PFSK-1 (cell line): ENCODE data around the gene FBXO47.

ENCODE experiments used
- FOXP2 ChIP-seq: optimal IDR thresholded peaks from 2 replicates; pipeline ENCODE3; 2011; ENCODE audit warnings: borderline replicate concordance, control low read depth, inconsistent platforms; ENCODE audit not compliant: insufficient read depth; ENCODE audit errors: extremely low read length, extremely low read depth
- POLR2AphosphoS5 ChIP-seq: IDR thresholded peaks from 2 replicates; pipeline ENCODE4 v1.6.1; 2012; ENCODE audit warnings: low read depth, mild to moderate bottlenecking, control low read depth, low read length, moderate library complexity
- SIN3A ChIP-seq: IDR thresholded peaks from 2 replicates; pipeline ENCODE4 v1.6.1; 2012; ENCODE audit warnings: mild to moderate bottlenecking, low read length, moderate library complexity, borderline replicate concordance; ENCODE audit not compliant: insufficient read depth
- TAF1 ChIP-seq: IDR thresholded peaks from 2 replicates; pipeline ENCODE4 v1.6.1; 2012; ENCODE audit warnings: low read length, control low read depth, borderline replicate concordance; ENCODE audit not compliant: insufficient read depth
- TF ChIP-seq, protein P1 (sequence below), 2 experiments: IDR thresholded peaks; 2 replicates each; pipeline versions ENCODE4 v1.6.1 to v1.8.0; 2011 to 2012; ENCODE audit warnings: low read depth in 2 of 2, low read length in 2 of 2, control low read depth in 1 of 2, inconsistent platforms in 1 of 2, mild to moderate bottlenecking in 1 of 2, moderate library complexity in 1 of 2; ENCODE audit not compliant: insufficient read depth in 1 of 2

FBXO47 gene

DNA sequence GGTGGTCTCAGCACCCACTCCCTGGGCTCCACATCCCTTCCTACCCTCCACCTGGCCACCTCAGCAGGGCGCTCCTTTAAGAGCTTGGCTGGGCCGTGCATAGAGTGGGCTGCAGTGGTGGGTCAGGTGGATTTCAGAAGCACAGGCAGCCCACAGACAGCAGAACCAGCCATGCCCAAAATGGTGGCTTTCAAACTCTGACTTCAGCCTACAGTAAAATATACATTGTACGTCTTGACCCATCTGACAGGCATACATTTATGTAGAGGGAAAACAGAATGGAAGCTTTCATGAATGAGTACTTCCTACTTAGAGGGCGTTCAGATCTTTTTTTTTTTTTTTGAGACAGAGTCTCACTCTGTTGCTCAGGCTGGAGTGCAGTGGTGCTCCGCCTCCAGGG, 67.8 kb downstream of the FBXO47 start:
- TF ChIP-seq, protein P1, sequence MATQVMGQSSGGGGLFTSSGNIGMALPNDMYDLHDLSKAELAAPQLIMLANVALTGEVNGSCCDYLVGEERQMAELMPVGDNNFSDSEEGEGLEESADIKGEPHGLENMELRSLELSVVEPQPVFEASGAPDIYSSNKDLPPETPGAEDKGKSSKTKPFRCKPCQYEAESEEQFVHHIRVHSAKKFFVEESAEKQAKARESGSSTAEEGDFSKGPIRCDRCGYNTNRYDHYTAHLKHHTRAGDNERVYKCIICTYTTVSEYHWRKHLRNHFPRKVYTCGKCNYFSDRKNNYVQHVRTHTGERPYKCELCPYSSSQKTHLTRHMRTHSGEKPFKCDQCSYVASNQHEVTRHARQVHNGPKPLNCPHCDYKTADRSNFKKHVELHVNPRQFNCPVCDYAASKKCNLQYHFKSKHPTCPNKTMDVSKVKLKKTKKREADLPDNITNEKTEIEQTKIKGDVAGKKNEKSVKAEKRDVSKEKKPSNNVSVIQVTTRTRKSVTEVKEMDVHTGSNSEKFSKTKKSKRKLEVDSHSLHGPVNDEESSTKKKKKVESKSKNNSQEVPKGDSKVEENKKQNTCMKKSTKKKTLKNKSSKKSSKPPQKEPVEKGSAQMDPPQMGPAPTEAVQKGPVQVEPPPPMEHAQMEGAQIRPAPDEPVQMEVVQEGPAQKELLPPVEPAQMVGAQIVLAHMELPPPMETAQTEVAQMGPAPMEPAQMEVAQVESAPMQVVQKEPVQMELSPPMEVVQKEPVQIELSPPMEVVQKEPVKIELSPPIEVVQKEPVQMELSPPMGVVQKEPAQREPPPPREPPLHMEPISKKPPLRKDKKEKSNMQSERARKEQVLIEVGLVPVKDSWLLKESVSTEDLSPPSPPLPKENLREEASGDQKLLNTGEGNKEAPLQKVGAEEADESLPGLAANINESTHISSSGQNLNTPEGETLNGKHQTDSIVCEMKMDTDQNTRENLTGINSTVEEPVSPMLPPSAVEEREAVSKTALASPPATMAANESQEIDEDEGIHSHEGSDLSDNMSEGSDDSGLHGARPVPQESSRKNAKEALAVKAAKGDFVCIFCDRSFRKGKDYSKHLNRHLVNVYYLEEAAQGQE (IDR thresholded peaks at IDR 0.05; ENCODE audit: insufficient read depth in 1 of 2, low read depth in 2 of 2, low read length in 2 of 2), result no peak

DNA sequence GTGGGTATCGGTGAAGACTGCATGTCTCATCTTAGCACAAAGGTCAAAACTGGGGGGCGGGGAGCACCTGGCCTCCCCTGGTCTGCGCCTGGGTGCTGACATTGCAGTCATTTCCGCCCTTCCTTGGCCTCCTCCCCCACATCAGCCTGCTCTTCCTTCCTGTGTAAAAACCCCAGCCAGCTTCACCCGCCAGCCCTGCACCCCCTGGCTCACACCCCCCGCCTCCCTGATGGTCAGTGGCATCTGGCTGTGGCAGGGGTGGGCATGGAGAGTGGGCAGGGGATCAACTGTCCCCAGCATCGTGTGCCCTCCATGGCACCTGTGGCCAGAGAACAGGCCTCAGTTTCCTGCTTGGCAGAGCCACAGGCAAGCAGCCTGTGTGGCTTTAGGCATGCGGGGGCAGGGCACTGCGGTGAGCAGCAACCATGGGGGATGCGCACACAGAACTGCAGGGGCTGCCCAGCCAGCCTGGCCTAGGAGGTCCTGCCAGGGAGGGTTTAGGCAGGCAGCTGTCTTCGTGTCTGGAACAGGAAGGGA, 68.3 kb downstream of the FBXO47 start:
- TF ChIP-seq, protein P1 (IDR thresholded peaks at IDR 0.05; ENCODE audit: insufficient read depth in 1 of 2, low read depth in 2 of 2, low read length in 2 of 2), result no peak
- TF ChIP-seq FOXP2, result peak; percentile 40
- TF ChIP-seq SIN3A, result peak; percentile 47; the same call in 1 of the 2 replicates
- no peak for TF ChIP-seq POLR2AphosphoS5
- TF ChIP-seq TAF1, result no peak

DNA sequence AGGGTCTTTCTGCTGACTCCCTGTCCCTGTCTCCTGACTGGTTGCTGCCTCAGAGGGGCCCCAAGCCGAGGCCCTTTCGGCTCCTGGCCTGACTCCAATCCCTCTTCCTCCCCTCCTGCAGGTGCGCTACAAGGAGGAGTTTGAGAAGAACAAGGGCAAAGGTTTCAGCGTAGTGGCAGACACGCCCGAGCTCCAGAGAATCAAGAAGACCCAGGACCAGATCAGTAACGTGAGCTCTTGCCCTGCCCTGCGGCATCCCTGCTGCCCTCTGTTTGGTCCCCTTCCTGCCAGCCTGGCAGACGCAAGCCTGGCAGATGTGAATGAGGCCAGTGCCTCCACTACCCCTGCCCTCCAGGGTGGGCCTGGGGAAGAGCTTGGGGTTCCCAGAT, 68.9 kb downstream of the FBXO47 start:
- no peak for TF ChIP-seq SIN3A
- no peak for TF ChIP-seq POLR2AphosphoS5
- TF ChIP-seq TAF1, result no peak
- TF ChIP-seq, protein P1 (IDR thresholded peaks at IDR 0.05; ENCODE audit: insufficient read depth in 1 of 2, low read depth in 2 of 2, low read length in 2 of 2), result no peak

DNA sequence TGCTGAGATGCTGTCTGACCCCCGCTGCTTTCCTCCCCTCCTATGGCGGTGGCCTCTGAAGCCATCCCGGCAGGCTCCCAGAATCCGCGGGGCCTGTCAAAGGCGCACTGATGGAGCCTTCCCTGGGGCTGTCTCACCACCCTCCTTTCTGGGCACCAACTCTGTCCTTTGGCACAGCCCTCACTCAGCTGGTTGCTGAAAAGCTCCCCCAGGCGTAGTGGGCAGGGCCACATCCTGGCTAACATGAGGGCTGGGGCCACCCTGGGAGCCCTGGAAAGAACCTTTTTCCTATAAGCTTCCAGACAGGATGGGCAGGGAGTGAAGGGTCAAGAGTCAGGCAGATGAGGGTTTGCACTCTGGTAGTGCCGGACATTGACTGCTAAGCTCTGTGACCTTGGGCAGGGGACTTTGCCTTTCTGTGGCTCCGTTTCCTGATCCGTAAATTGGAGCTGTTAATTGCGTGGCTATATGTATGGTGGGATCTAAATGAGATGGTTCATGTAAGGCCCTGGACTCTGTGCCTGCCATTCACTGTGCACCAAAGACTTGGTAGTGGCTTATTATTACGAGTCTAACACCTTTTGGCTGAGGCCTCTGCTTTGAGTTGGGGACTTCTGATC, 69.4 kb downstream of the FBXO47 start:
- TF ChIP-seq, protein P1 (IDR thresholded peaks at IDR 0.05; ENCODE audit: insufficient read depth in 1 of 2, low read depth in 2 of 2, low read length in 2 of 2), result no peak
- TF ChIP-seq FOXP2 (no peak), TAF1 (no peak), POLR2AphosphoS5 (no peak), SIN3A (no peak)

DNA sequence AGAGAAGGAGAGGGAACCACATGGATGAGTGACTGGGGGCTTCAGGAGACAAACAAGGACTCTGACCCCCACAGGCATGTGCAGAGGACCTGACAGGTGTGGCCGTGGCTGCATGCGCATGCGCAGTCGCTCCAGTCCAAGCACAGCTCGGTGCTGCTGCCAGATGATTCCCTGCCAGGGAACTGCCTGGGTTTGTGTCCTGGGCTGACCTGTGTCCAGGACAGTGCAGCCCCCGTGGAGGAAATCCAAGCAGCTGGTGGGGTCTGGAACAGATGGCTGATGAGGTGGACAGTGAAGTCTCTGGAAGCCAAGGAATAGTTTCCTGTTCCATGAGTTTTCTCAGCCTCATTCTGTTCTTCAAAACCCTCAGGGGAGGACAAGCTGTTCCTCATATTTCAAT, 70.0 kb downstream of the FBXO47 start:
- TF ChIP-seq SIN3A (0 out of 2 replicates have a peak, but pooled peaks have one; percentile 41), FOXP2 (no peak)
